Measurements from ENCODE around the gene LIPM. TPM values are rescaled to one million over a fixed set of nuclear protein-coding genes. Genes with fewer than 3 reads are reported as not detected.

LIPM gene
- total RNA-seq, 2 donors from 2014 or later = 0.67 to 0.83 TPM

- no peaks in the 10 kb centered on the region for H3K27me3 ChIP-seq
- no peaks in the 10 kb centered on the region for H3K36me3 ChIP-seq
- no peak overlapping the region for H3K27ac ChIP-seq
- H3K4me3 ChIP-seq = no peak overlapping the region
- no peak for TF ChIP-seq CTCF (IDR thresholded peaks at IDR 0.05)
- no peak for DNase-seq (ENCODE audit: low spot score)
- H3K4me1 ChIP-seq = no peaks in the 10 kb centered on the region
- H3K9me3 ChIP-seq = no peaks in the 10 kb centered on the region
These were observed 10.7 kb downstream of the LIPM start for GRCh38 chr10:88813200-88813599.

- H3K27me3 ChIP-seq = no peaks in the 10 kb centered on the region
- no peaks in the 10 kb centered on the region for H3K4me1 ChIP-seq
- H3K36me3 ChIP-seq = no peaks in the 10 kb centered on the region
- no peak overlapping the region for H3K4me3 ChIP-seq
- no peak for TF ChIP-seq CTCF (IDR thresholded peaks at IDR 0.05)
- no peak overlapping the region for H3K27ac ChIP-seq
- H3K9me3 ChIP-seq = no peaks in the 10 kb centered on the region
- DNase-seq (ENCODE audit: low spot score) = no peak
These were observed 16.8 kb downstream of the LIPM start for GRCh38 chr10:88819290-88819689.

- TF ChIP-seq CTCF (IDR thresholded peaks at IDR 0.05) = no peak
- Histone ChIP-seq H3K9me3 (no peaks in the 10 kb centered on the region), H3K4me1 (no peaks in the 10 kb centered on the region), H3K27ac (no peak overlapping the region), H3K4me3 (no peak overlapping the region), H3K27me3 (no peaks in the 10 kb centered on the region), H3K36me3 (no peaks in the 10 kb centered on the region)
- no peak for DNase-seq (ENCODE audit: low spot score)
These were observed 18.3 kb downstream of the LIPM start for GRCh38 chr10:88820748-88821401.

GRCh38 chr10:88826388-88826787 is 23.9 kb downstream of the LIPM start:
- no peak overlapping the region for H3K4me3 ChIP-seq
- no peaks in the 10 kb centered on the region for H3K9me3 ChIP-seq
- H3K36me3 ChIP-seq = no peaks in the 10 kb centered on the region
- no peak for DNase-seq (ENCODE audit: low spot score)
- TF ChIP-seq CTCF (IDR thresholded peaks at IDR 0.05) = no peak
- no peaks in the 10 kb centered on the region for H3K27me3 ChIP-seq
- H3K4me1 ChIP-seq = no peaks in the 10 kb centered on the region
- no peak overlapping the region for H3K27ac ChIP-seq

GRCh38 chr10:88827671-88828070 is 25.1 kb downstream of the LIPM start:
- Histone ChIP-seq H3K9me3 (no peaks in the 10 kb centered on the region), H3K27me3 (no peaks in the 10 kb centered on the region), H3K36me3 (no peaks in the 10 kb centered on the region), H3K4me3 (no peak overlapping the region), H3K27ac (no peak overlapping the region), H3K4me1 (no peaks in the 10 kb centered on the region)
- no peak for DNase-seq (ENCODE audit: low spot score)
- no peak for TF ChIP-seq CTCF (IDR thresholded peaks at IDR 0.05)

GRCh38 chr10:88828310-88828709 is 25.8 kb downstream of the LIPM start:
- Histone ChIP-seq H3K27ac (no peak overlapping the region), H3K27me3 (no peaks in the 10 kb centered on the region), H3K36me3 (no peaks in the 10 kb centered on the region), H3K4me3 (no peak overlapping the region), H3K4me1 (no peaks in the 10 kb centered on the region), H3K9me3 (no peaks in the 10 kb centered on the region)
- TF ChIP-seq CTCF (IDR thresholded peaks at IDR 0.05) = no peak
- DNase-seq (ENCODE audit: low spot score) = no peak

All from right atrium auricular region (tissue), 2 donors.